HCEC 1CT (cell line): ENCODE measurements around the gene UPK1A.
"Not testable (repeated sequence)": the region's sequence is repeated elsewhere in the genome, so short reads cannot be mapped to it uniquely, and the experiment has no call there.

Source experiments
- DNase-seq: peaks from one replicate; pipeline ENCODE4 v3.0.0-alpha.2; 2017

The UPK1A gene

GRCh38 chr19:35718345-35719041 is 52.2 kb downstream of the UPK1A start:
- DNase-seq, result no peak

GRCh38 chr19:35719402-35720162 is 53.3 kb downstream of the UPK1A start:
- no peak for DNase-seq

GRCh38 chr19:35720163-35720524 is 53.8 kb downstream of the UPK1A start:
- no peak for DNase-seq

GRCh38 chr19:35720648-35721047 is 54.3 kb downstream of the UPK1A start:
- DNase-seq, result no peak

- DNase-seq, result no peak
These were observed 55.1 kb downstream of the UPK1A start for GRCh38 chr19:35721374-35721773.

GRCh38 chr19:35722461-35722860 is 56.1 kb downstream of the UPK1A start:
- no peak for DNase-seq

- DNase-seq, result no peak
These were observed 56.6 kb downstream of the UPK1A start for GRCh38 chr19:35722897-35723296.

- DNase-seq, result no peak
These were observed 57.4 kb downstream of the UPK1A start for GRCh38 chr19:35723671-35724070.

GRCh38 chr19:35724132-35724531 is 57.8 kb downstream of the UPK1A start:
- not testable (repeated sequence) for DNase-seq

GRCh38 chr19:35724560-35724959 is 58.2 kb downstream of the UPK1A start:
- DNase-seq, result no peak

GRCh38 chr19:35725216-35725861 is 59.0 kb downstream of the UPK1A start:
- no peak for DNase-seq

- no peak for DNase-seq
These were observed 61.0 kb downstream of the UPK1A start for GRCh38 chr19:35727053-35727955.
